Eye (tissue), 1 donor: Measurements from ENCODE around the gene GNAI3.

Experiments
- DNase-seq: peaks from one replicate; pipeline ENCODE4 v3.0.0-alpha.2; 2015

GNAI3 gene

GRCh38 chr1:109603229-109603628 lies 54.8 kb downstream of the GNAI3 start:
- DNase-seq: no peak

GRCh38 chr1:109605381-109605780 lies 57.0 kb downstream of the GNAI3 start:
- DNase-seq: no peak

- DNase-seq: no peak
Observed at GRCh38 chr1:109609881-109610280, 61.5 kb downstream of the GNAI3 start.

GRCh38 chr1:109610609-109611307 lies 62.3 kb downstream of the GNAI3 start:
- no peak for DNase-seq

- DNase-seq: no peak
Observed at GRCh38 chr1:109611308-109611990, 63.0 kb downstream of the GNAI3 start.

GRCh38 chr1:109613361-109614147 lies 65.1 kb downstream of the GNAI3 start:
- DNase-seq: no peak

DNA sequence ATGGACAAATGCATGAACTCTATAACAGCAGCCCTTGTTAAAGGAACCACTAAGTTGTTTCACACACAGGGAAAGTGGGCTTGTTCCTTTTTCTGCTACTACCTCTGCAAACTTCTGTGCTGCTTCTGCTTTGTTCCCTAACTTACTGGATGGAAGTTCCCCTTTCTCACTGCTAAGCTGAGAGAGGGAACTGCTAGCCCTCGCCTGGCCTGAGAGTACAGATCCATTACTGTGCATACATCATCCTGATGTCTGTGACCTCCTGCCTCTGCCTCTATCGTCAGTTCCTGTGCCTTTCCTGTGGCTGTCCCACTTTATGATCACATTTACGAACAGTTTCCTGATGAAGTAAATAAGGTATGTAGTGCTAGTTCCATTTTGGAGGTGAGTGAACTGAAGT lies 67.5 kb downstream of the GNAI3 start:
- DNase-seq: no peak

GRCh38 chr1:109616391-109616790 lies 68.0 kb downstream of the GNAI3 start:
- no peak for DNase-seq

DNA sequence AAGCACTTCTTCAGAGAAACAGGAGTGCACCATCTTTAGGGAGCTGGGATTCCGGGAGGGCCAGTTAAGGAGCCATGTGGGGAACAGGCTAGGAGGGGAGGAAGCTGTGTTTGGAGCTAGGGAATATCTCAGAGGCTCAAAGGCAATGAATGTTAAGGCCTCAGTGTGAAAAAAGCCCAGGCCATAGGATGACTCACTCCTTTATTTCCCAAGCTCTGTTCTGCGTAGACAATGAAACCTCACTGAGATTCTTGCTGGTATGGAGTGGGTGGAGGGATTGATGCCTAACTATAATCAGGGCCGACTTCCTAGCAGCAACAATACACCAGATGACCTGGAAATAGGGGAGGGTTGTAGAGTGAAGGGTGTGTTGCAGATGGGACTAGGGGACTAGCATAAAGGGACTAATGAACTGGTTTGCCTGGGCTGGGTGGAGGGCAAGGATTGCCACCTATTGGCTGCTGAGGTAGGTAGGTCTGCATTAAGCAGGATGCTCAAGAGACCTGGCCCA lies 68.9 kb downstream of the GNAI3 start:
- DNase-seq: no peak

- no peak for DNase-seq
Observed at GRCh38 chr1:109618661-109619575, 70.5 kb downstream of the GNAI3 start.

DNA sequence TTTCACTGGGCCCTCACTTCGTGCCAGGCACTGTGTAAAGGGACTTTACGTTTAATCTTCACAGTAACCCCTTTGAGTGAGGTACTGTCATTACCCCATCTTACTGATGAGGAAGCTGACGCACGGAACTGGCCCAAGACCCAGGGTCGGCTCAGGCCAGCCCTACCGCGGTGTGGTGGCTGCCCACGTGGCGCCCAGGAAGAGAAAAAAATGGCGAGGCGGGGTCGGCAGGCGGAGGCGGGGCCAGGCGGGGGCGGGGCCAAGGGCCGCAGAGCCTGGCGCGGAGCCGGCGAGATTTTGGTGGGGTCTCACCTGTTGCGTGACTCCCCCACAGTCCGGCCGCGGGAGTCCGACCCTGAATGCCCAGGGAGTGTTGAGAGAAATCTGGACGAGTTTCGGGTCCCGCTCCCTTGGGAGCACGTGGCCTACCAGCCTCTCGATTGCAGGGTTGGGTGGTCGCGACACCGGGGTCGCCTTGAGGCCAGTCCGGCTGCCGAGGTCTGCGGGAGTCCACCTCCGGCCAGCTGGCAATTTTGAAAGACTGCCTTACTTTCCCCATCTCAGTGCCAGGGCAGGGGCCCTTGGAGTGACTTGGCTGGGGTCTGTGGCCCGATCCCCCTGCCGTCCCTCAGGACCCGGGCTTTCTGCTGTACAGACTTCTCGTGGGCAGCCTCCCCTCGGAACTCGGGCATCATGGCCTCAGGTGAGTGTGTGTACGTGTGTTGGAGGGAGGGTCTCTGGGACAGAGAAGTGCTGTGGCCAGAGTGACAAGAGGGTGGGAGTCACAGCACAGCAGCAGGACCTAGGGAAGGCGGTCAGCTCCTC lies 71.4 kb downstream of the GNAI3 start, which contains the start of the genes AMPD2 and GNAT2:
Gene AMPD2, plus strand, starts transcription at position 262 of the 825 bp plus-strand sequence. CDS start 1,339 bp downstream, outside the sequence.
Gene GNAT2, minus strand, starts transcription at position 41 of the 825 bp plus-strand sequence. CDS start 6,746 bp downstream, outside the sequence.
- peak; percentile 86 for DNase-seq

DNA sequence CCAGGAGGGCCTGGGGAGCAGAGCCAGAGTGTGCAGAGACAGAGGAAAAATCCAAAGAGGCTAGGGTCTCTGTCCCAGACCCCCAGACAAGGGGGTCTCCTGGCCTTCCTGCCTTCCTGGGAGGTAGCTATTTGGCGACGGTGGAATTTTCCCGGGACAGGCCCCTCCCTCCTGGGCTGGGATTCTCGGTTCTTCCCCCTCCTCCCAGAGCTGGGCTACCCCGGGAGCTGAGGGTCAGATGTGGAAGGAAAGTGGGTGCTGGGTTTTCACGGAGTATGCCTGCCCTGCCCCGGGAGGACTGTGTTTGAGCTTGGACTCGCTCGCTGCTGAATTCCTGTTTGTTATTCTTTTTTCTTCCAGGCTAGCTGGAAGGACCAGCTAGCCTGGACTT lies 72.0 kb downstream of the GNAI3 start:
- peak; percentile 72 for DNase-seq

DNA sequence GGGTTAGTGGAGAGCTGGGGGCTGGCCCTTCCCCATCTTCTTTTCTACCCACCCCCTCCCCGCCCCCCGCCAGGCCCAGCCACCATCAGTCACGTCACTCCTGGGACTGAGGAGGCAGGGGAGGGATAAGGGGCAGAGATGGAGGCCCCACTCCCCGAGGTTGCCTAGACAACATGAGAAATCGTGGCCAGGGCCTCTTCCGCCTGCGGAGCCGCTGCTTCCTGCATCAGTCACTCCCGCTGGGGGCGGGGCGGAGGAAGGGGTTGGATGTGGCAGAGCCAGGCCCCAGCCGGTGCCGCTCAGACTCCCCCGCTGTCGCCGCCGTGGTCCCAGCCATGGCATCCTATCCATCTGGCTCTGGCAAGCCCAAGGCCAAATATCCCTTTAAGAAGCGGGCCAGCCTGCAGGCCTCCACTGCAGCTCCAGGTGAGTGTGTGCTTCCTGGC lies 72.4 kb downstream of the GNAI3 start:
- DNase-seq: peak; percentile 95

DNA sequence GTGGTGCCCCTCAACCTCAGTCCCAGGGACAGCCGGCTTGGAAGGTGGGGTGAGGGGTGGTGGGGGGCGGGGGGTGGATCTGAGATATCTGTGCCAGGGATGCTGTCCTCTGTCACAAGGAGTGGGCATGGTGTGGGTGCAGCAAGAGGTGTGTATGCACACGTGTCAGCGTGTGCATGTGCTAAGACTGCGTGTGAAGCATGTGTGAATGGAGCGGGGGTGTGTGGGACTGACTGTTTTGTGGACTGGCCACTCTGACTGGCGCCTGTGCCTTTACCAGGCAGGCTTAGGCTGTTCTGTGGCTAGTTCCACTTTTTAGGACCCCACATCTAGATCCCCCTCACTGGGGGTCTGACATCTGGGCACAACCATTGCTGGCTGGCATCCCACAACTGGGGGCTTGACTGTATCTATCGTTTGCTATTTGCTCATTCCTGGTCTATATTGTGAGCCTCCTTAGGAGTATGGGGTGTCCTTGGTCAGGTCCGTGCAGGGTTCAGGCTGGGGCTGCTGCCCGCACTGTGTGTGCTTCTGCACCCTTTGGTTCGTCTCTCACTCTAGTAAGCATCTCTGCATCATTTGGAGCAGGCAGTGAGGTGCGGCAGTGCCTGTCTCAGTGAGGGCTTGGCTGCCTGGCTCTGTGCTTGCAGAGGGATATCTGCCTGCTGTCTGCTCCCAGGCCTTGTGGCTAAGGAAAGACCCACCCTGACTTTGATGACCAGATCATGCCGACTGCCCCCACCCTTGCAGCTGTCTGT lies 73.1 kb downstream of the GNAI3 start:
- no peak for DNase-seq

GRCh38 chr1:109622137-109622892 lies 73.9 kb downstream of the GNAI3 start:
- DNase-seq: no peak

DNA sequence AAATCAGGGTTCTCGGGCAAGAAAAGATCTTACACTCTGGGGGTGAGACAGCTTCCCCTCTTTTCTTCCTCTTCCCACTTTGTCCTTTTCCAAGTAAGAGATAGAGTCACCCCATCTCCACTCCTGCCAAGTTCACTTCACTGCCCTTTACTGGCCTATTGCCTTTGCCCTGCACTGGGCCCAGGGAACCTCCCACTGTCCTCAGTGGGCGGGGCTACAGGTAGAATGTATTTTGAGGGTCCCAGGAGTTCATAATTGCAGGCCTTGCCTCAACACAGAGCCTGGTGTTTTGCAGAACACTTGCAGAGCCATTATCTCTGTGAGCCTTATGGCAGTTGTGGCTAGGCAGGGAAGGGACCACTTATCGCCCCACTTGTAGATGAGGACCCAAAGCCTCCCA lies 74.5 kb downstream of the GNAI3 start:
- DNase-seq: no peak

GRCh38 chr1:109623601-109624161 lies 75.3 kb downstream of the GNAI3 start:
- no peak for DNase-seq

DNA sequence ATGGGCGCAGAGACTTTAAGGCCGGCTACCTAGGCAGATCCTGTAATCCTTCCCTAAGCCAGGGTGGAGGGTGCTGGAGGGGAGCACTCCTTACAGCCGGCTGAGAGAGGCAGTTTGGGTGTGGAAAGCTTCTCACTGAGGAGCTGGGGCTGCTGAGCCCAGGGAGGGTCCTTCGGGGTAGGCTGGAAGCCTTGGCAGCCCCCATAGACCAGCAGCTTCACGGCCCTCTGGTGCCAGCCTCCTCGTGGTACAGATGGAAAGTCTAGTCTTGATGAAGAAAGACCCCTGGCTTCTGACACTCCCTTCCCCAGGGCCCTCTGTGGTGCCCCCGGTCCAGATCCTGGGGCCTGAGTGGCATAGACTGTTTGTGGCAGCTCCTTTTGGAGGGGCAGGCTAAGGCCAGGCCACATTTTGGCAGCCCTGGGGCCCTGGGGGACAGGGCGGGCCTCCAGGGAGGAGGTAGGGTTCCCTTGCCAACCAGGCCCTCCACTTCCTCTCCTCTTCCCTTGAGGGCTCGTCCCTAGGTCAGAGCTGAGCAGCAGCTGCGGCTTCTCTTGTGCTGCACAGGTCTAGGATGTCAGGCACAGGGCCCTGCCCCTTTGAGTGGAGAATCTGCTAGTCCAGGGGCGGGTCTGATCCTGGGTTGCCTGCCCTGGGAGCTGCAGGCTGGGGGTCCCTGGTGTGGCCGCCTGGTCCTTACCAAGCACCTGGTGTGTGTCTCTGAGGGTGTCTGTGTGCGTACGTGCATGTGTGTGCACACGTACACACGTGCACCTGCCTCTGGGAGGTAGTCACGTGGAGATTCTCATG lies 76.0 kb downstream of the GNAI3 start:
- peak; percentile 62 for DNase-seq
